HCT116 (cell line): ENCODE results near the gene GATC. TPM values are rescaled to one million over a fixed set of nuclear protein-coding genes. Genes with fewer than 3 reads are reported as not detected.
A peak's percentile ranks its signal among the peaks of the same experiment; 100 is the strongest.

Experiments
- ATAC-seq: fragments of 200-7000 bp; cut with Tn5 transposase; 2 replicates; pipeline ENCODE4 v1.9.1; 2020; ENCODE audit warnings: mild to moderate bottlenecking, moderate library complexity
- BruUV-seq: library from RNA; stranded (reverse); fragments of 400-500 nt; replicated peaks from 2 replicates; lab custom pipeline; 2021; lab: Mats Ljungman, UMichigan
- CTCF ChIA-PET: fragments of 300-600 bp; sonication (Branson Sonifier 250); formaldehyde crosslinking; loops from one replicate; lab custom pipeline; 2021; ENCODE audit warnings: antibody characterized with exemption; lab: Charles Lee
- POLR2A ChIA-PET: fragments of 300-600, 350-600 bp; sonication (Branson Sonifier 250); formaldehyde crosslinking; loops from one replicate; lab custom pipeline; 2021; ENCODE audit warnings: antibody characterized with exemption; lab: Charles Lee
- RAD21 ChIA-PET, 2 experiments: fragments of 300-600 bp; sonication (Branson Sonifier 250); formaldehyde crosslinking; loops; one replicate each; lab custom pipeline; 2023; ENCODE audit warnings: low total read pairs in 2 of 2; ENCODE audit not compliant: uncharacterized antibody in 2 of 2, unreplicated experiment in 2 of 2, low non-redundant PET in 1 of 2; lab: Charles Lee
- DNase-seq: peaks from one replicate; pipeline ENCODE4 v3.0.0-alpha.2; 2010; ENCODE audit warnings: low read depth, low spot score
- H2AFZ ChIP-seq: fragments of 200-600 bp; shearing (Covaris generic), sonication (generic); 2 replicates; pipeline ENCODE4 v1.6.1; 2017; ENCODE audit warnings: low read depth, mixed run types, mixed read lengths, antibody characterized with exemption, low read length; ENCODE audit not compliant: poor library complexity, severe bottlenecking
- H3K27ac ChIP-seq: 2 replicates; pipeline ENCODE4 v1.5.1; 2012; ENCODE audit warnings: low read depth, low read length
- H3K27me3 ChIP-seq: fragments of 200-600 bp; sonication (generic); 2 replicates; pipeline ENCODE4 v1.6.1; 2016; ENCODE audit warnings: mixed run types, low read length, mixed read lengths; ENCODE audit not compliant: insufficient read depth
- H3K36me3 ChIP-seq, 2 experiments: fragments of 200-500 bp in 1 of 2; fragments of 200-600 bp in 1 of 2; sonication (Bioruptor generic) in 1 of 2; sonication (generic) in 1 of 2; 2 replicates each; pipeline versions ENCODE4 v1.5.1 to v1.6.1; 2014 to 2016; ENCODE audit warnings: low read length in 2 of 2, inconsistent platforms in 1 of 2, mixed read lengths in 1 of 2, mixed run types in 1 of 2; ENCODE audit not compliant: insufficient read depth in 2 of 2, control insufficient read depth in 1 of 2
- H3K4me1 ChIP-seq, 2 experiments: fragments of 200-600 bp in 1 of 2; sonication (generic) in 1 of 2; 2 replicates each; pipeline versions ENCODE4 v1.5.1 to v1.6.1; 2012 to 2017; ENCODE audit warnings: low read length in 2 of 2, inconsistent platforms in 1 of 2, mild to moderate bottlenecking in 1 of 2, mixed read lengths in 1 of 2, mixed run types in 1 of 2, moderate library complexity in 1 of 2; ENCODE audit not compliant: insufficient read depth in 2 of 2, control insufficient read depth in 1 of 2
- H3K4me2 ChIP-seq: fragments of 200-600 bp; sonication (generic); 2 replicates; pipeline ENCODE4 v1.6.1; 2017; ENCODE audit warnings: mixed run types, low read length, mixed read lengths
- H3K4me3 ChIP-seq, 2 experiments: fragments of 200-600 bp in 1 of 2; sonication (generic) in 1 of 2; replicated peaks in 1 of 2; 2 replicates each; pipeline ENCODE4 v1.5.1; 2011 to 2016; ENCODE audit warnings: low read length in 2 of 2, control low read depth in 1 of 2, low read depth in 1 of 2, mild to moderate bottlenecking in 1 of 2, mixed read lengths in 1 of 2, mixed run types in 1 of 2
- H3K79me2 ChIP-seq: fragments of 200-600 bp; sonication (generic); 2 replicates; pipeline ENCODE4 v1.6.1; 2017; ENCODE audit warnings: mild to moderate bottlenecking, mixed run types, low read length, moderate library complexity, mixed read lengths; ENCODE audit not compliant: insufficient read depth
- H3K9ac ChIP-seq: fragments of 200-600 bp; sonication (generic); 2 replicates; pipeline ENCODE4 v1.6.1; 2016; ENCODE audit warnings: low read length, mixed read lengths
- H3K9me2 ChIP-seq: fragments of 200-600 bp; sonication (generic), shearing (Covaris generic); 2 replicates; pipeline ENCODE4 v1.6.1; 2017; ENCODE audit warnings: mixed run types, mild to moderate bottlenecking, moderate library complexity; ENCODE audit not compliant: insufficient read depth
- H3K9me3 ChIP-seq, 2 experiments: fragments of 200-500 bp in 1 of 2; fragments of 200-600 bp in 1 of 2; sonication (Bioruptor generic) in 1 of 2; sonication (generic) in 1 of 2; 2 replicates each; pipeline ENCODE4 v1.6.1; 2014 to 2017; ENCODE audit warnings: low read length in 2 of 2, mixed read lengths in 2 of 2, inconsistent platforms in 1 of 2, low read depth in 1 of 2, mild to moderate bottlenecking in 1 of 2, mixed run types in 1 of 2, moderate library complexity in 1 of 2; ENCODE audit not compliant: control insufficient read depth in 1 of 2, insufficient read depth in 1 of 2
- H4K20me1 ChIP-seq: fragments of 200-600 bp; sonication (generic), shearing (Covaris generic); 2 replicates; pipeline ENCODE4 v1.6.1; 2017; ENCODE audit warnings: mixed run types, mild to moderate bottlenecking, moderate library complexity; ENCODE audit not compliant: insufficient read depth
- CTCF ChIP-seq, 3 experiments: fragments of 200-600 bp in 1 of 3; sonication (generic) in 1 of 3; IDR thresholded peaks in 2 of 3; conservative IDR thresholded peaks in 1 of 3; 2 replicates each; pipeline ENCODE4 v1.5.1; 2012 to 2017; ENCODE audit warnings: low read depth in 2 of 3, low read length in 2 of 3, antibody characterized with exemption in 1 of 3, borderline replicate concordance in 1 of 3, control low read depth in 1 of 3, mild to moderate bottlenecking in 1 of 3, mixed read lengths in 1 of 3, mixed run types in 1 of 3, moderate library complexity in 1 of 3; ENCODE audit not compliant: insufficient read depth in 1 of 3
- ELF1 ChIP-seq: IDR thresholded peaks from 2 replicates; pipeline ENCODE4 v1.6.1; 2012; ENCODE audit warnings: low read depth, borderline replicate concordance
- EZH2phosphoT487 ChIP-seq: fragments of 200-600 bp; IDR thresholded peaks from 2 replicates; pipeline ENCODE4 v1.6.1; 2018; ENCODE audit warnings: antibody characterized with exemption, borderline replicate concordance
- intact Hi-C: fragments of 100-400 bp; cut with micrococcal nuclease; formaldehyde crosslinking; loops from 2 replicates; pipeline ENCODE4 v1.10.0; 2022
- total RNA-seq: library from RNA; stranded (reverse); gene quantifications from one replicate; pipeline ENCODE4 v1.2.1, GENCODE V29; 2021; ENCODE audit not compliant: unreplicated experiment

GATC gene
- total RNA-seq, 1 experiment from 2014 or later = 48.7 TPM

GRCh38 chr12:120465756-120466155 lies 19.5 kb downstream of the GATC start:
- Histone ChIP-seq H3K79me2 (peaks cover 92% of the 10 kb centered on the region), H3K27ac (no peak overlapping the region)
- ATAC-seq = no peak
- RAD21 ChIA-PET = no interaction called here
- TF ChIP-seq ELF1 = no peak
- TF ChIP-seq, all 23 proteins: peak for 0
- Histone ChIP-seq H3K4me3 (no peak overlapping the region), H4K20me1 (peaks cover 32% of the 10 kb centered on the region), H3K9ac (no peak overlapping the region), H3K4me1 (peaks cover 2 to 22% of the 10 kb centered on the region in 2 experiments; a peak in 2 of 4 replicates), H2AFZ (no peak overlapping the region), H3K9me2 (no peaks in the 10 kb centered on the region), H3K27me3 (no peaks in the 10 kb centered on the region), H3K9me3 (no peaks in the 10 kb centered on the region), H3K36me3 (peaks cover 50 to 51% of the 10 kb centered on the region in 2 experiments), H3K4me2 (no peak overlapping the region)
- DNase-seq = no peak
- POLR2A ChIA-PET = interaction anchor here (1.1 kb wide), 1 partner anchor 172 kb away, joined by 3 read pairs; the partner anchor contains the start of gene RNU4-1
- BruUV-seq = no TSS peak
- intact Hi-C loops = loop anchor here (1.0 to 5.0 kb wide), 2 partner anchors 109 to 128 kb away; no protein-coding TSS in a partner anchor
- CTCF ChIA-PET = interaction anchor here (1.0 to 3.2 kb wide), 3 partner anchors 9 to 506 kb away, joined by 3 to 25 read pairs (median 3); no protein-coding TSS in a partner anchor

GRCh38 chr12:120466560-120467315 lies 20.5 kb downstream of the GATC start:
- peaks cover 10 to 32% of the 10 kb centered on the region in 2 experiments for H3K4me1 ChIP-seq
- no peak overlapping the region for H3K27ac ChIP-seq
- intact Hi-C loops = loop anchor here (1.0 to 5.0 kb wide), 2 partner anchors 110 to 129 kb away; no protein-coding TSS in a partner anchor
- TF ChIP-seq CTCF (IDR thresholded peaks at IDR 0.05 in 2 of 3, conservative IDR thresholded peaks at IDR 0.05 in 1 of 3; ENCODE audit: borderline replicate concordance in 1 of 3, insufficient read depth in 1 of 3, low read depth in 2 of 3, low read length in 2 of 3) = peak in 2 of 3 experiments; percentile 64 to 73; a peak in 4 of 6 replicates
- TF ChIP-seq EZH2phosphoT487 = no peak
- no peaks in the 10 kb centered on the region for H3K27me3 ChIP-seq
- ChIA-PET RAD21 (interaction anchor here in 1 of 2 experiments (0.9 kb wide), 1 partner anchor 131 kb away, joined by 3 read pairs; no protein-coding TSS in a partner anchor), POLR2A (interaction anchor here (1.0 to 1.1 kb wide), 2 partner anchors 29 to 173 kb away, joined by 3 read pairs; partner anchors contain the start of genes DYNLL1 and RNU4-1), CTCF (interaction anchor here (0.6 to 3.2 kb wide), 8 partner anchors 9 to 505 kb away, joined by 3 to 25 read pairs (median 4); partner anchors contain the start of gene POP5)
- no peaks in the 10 kb centered on the region for H3K9me2 ChIP-seq
- H3K9ac ChIP-seq = no peak overlapping the region
- H2AFZ ChIP-seq = no peak overlapping the region
- H4K20me1 ChIP-seq = peaks cover 32% of the 10 kb centered on the region
- ATAC-seq (peak; percentile 43), DNase-seq (peak; percentile 34)
- H3K4me2 ChIP-seq = no peak overlapping the region
- no TSS peak for BruUV-seq
- peaks cover 45 to 46% of the 10 kb centered on the region in 2 experiments for H3K36me3 ChIP-seq
- H3K4me3 ChIP-seq = no peak overlapping the region
- peaks cover 89% of the 10 kb centered on the region for H3K79me2 ChIP-seq
- H3K9me3 ChIP-seq = no peaks in the 10 kb centered on the region
